GM20431 (cell line): Measurements from ENCODE around the gene ZNF615.
"Not testable (repeated sequence)": the region's sequence is repeated elsewhere in the genome, so short reads cannot be mapped to it uniquely, and the experiment has no call there.

Source experiments
- in situ Hi-C: fragments of 300-500 bp; cut with MseI, MboI; formaldehyde crosslinking; loops from one replicate; pipeline ENCODE4 v1.15.0; 2020; ENCODE audit warnings: low sequenced_read_pairs; ENCODE audit not compliant: unreplicated experiment

The ZNF615 gene

DNA sequence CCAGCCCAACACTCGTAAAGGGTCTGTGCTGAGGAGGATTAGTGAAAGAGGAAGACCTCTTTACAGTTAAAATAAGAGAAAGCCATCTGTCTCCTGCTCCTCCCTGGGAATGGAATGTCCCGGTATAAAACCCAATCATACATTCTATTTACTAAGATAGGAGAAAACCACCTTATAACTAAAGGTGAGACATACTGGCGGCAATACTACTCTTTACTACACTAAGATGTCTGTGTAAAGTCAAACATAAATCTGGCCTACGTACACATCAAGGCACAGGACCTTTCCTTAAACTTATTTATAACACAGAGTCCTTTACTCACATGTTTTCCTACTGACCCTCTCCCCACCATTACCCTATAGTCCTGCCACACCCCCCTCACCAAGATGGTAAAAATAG, 24.6 kb downstream of the ZNF615 start:
- in situ Hi-C loops, result no loop called here

DNA sequence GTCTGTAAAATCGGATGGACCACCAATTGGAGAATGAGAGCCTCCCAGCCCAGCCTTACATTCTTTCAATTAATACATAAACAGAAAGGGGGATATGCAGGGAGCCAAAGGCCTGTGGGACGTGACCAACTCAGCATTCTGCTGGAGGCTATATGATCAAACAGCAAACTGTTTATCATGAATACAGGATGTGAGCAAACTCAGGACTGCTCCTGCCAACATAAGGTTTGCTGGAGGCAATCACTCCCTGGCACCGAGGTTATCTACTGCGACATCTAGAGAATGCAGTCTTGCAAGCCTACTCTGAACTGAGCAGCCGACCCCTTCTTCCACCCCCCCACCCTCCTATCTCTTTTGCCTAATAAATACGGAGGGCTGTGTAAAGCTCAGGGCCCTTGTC, 27.1 kb downstream of the ZNF615 start:
- in situ Hi-C loops, result not testable (repeated sequence)

DNA sequence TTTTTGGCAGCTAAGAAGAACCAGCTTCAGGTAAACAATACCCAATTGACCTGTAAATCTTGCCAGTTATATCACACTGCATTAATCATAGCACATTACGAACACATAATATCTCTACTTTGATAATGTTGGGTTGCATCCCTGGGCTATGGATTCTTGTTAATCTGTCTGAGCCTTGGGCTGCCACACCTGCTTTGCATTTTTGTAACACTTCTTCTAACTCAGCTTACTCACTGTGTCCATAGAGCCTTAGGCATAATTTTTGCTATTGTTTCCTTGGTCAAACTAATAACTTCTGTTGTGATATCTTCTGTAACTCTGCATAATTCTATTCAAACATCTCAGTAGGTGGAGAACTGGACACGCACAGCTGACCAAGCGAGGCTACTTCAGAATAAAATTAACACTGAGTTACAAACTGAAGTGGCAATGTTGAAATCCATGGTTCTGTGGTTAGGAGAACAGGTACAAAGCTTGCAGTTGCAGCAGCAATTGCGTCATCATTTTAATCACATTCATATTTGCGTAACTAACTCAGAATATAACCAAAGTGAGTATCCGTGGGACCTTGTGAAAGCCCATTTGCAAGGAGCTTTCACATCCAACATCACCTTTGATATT, 27.8 kb downstream of the ZNF615 start:
- in situ Hi-C loops, result no loop called here

DNA sequence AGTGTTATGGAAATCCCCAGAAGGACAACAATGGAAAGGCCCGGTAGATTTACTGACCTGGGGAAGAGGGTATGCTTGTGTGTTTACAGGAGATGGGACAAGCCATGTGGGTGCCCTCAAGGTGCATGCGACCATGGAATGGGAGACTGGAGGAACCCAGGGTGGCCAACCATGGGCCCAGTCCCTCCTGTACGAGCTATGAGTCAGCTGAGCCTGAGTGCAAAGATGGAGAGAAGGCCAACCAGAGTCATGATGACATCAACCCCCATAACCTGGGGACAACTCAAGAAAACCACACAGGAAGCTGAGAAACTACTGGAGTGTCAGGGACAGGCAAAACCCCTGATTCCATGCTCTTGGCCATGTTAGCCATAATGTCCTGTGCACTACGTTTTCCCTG, 29.1 kb downstream of the ZNF615 start:
- in situ Hi-C loops, result no loop called here

DNA sequence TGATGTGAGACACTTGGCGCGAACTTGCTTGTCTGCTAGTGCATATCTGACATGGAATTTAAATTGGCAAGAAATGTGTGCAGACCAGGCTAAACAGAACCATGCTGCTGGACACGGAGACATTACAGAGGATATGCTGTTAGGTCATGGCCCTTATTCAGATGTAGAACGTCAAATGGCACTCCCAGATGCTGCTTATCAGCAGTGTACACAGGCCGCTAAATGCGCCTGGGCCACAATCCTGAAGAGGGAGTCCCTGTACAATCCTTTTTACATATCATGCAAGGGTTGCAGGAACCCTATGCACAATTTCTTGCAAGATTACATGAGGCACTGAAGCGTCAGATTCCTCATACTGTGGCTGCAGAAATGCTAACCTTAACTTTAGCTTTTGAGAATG, 30.7 kb downstream of the ZNF615 start:
- in situ Hi-C loops, result no loop called here

- in situ Hi-C loops, result no loop called here
These were observed 31.2 kb downstream of the ZNF615 start for GRCh38 chr19:51976852-51977251.

- in situ Hi-C loops, result not testable (repeated sequence)
These were observed 32.2 kb downstream of the ZNF615 start for GRCh38 chr19:51975787-51976186.

- in situ Hi-C loops, result no loop called here
These were observed 36.4 kb downstream of the ZNF615 start for GRCh38 chr19:51971624-51972023.

DNA sequence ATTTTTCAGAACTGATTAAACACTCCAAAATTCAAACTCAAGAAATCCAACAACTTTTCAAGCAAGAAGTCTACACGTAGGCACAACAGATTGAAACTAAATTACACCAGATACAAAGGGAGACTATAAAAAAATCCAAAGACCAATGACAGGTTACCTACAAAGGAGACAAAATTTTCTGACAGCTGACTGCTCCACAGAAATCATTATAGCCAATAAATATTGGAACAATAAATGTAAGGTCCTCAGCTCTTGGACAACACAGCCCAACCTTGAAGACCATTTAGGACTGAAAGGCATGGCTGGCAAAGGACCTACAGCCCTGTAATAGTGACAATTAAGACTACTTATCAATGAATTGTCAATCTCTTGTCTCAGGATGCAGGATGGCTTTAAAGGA, 37.3 kb downstream of the ZNF615 start:
- in situ Hi-C loops, result no loop called here

- in situ Hi-C loops, result no loop called here
These were observed 42.4 kb downstream of the ZNF615 start for GRCh38 chr19:51965583-51965982.

- in situ Hi-C loops, result not testable (repeated sequence)
These were observed 47.3 kb downstream of the ZNF615 start for GRCh38 chr19:51960621-51961233.

DNA sequence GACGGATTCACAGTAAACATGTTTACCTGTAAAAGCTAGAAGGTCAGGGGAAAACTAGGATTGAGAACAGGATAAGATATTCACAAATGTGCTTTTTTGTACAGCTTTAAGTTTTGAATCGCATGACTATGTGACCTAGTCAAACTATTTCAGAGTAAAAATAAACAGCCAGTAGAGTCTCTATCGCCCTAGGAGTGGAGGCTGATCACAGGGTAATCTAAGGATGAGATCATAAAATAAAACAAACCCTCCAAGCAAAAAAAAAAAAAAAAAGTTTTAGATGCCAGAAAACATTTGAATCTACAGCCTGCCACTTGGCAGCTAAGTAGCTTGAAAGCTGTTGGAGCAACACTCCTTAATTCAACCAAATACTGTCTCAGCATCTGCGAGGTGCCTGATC, 48.2 kb downstream of the ZNF615 start:
- in situ Hi-C loops, result no loop called here

GRCh38 chr19:51957846-51958245, 50.2 kb downstream of the ZNF615 start:
- in situ Hi-C loops, result not testable (repeated sequence)

GRCh38 chr19:51948975-51949374, 59.0 kb downstream of the ZNF615 start:
- in situ Hi-C loops, result no loop called here

- in situ Hi-C loops, result no loop called here
These were observed 61.4 kb downstream of the ZNF615 start for GRCh38 chr19:51946602-51947001.

DNA sequence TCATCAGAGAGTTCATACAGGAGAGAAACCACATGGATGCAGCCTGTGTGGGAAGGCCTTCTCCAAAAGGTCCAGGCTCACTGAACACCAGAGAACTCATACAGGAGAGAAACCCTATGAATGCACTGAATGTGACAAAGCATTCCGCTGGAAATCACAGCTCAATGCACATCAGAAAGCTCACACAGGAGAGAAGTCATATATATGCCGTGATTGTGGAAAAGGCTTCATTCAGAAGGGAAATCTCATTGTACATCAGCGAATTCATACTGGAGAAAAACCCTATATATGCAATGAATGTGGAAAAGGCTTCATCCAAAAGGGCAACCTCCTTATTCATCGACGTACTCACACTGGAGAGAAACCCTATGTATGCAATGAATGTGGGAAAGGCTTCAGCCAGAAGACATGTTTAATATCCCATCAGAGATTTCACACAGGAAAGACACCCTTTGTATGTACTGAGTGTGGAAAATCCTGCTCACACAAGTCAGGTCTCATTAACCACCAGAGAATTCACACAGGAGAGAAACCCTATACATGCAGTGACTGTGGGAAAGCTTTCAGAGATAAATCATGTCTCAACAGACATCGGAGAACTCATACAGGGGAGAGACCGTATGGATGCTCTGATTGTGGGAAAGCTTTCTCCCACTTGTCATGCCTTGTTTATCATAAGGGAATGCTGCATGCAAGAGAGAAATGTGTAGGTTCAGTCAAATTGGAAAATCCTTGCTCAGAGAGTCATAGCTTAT, 63.0 kb downstream of the ZNF615 start:
- in situ Hi-C loops, result no loop called here
